Activated B cell treated with CpG ODN at 0.5 μM for 24 hours (primary cell): Measurements from ENCODE around the gene TNFRSF1A. TPM values are rescaled to one million over a fixed set of nuclear protein-coding genes. Genes with fewer than 3 reads are reported as not detected.
"Not testable (repeated sequence)": the region's sequence is repeated elsewhere in the genome, so short reads cannot be mapped to it uniquely, and the experiment has no call there.

Source experiments
- ATAC-seq: fragments of 200-7000 bp; cut with Tn5 transposase; one replicate; pipeline ENCODE4 v1.10.0; 2021; ENCODE audit warnings: low read depth, mild to moderate bottlenecking, moderate library complexity
- CTCF ChIA-PET: fragments of 350-600 bp; sonication (Branson Sonifier 250); formaldehyde crosslinking; loops from one replicate; lab custom pipeline; 2021; ENCODE audit warnings: antibody characterized with exemption; lab: Charles Lee
- POLR2A ChIA-PET: fragments of 350-600 bp; sonication (Branson Sonifier 250); formaldehyde crosslinking; loops from one replicate; lab custom pipeline; 2021; ENCODE audit warnings: antibody characterized with exemption; lab: Charles Lee
- DNase-seq: peaks from one replicate; pipeline ENCODE4 v3.0.0; 2022
- H3K27ac Mint-ChIP-seq: one replicate; pipeline ENCODE4 v1.8.0; 2020; ENCODE audit warnings: mixed read lengths
- H3K27me3 Mint-ChIP-seq: one replicate; pipeline ENCODE4 v1.8.0; 2021; ENCODE audit warnings: mixed read lengths
- H3K36me3 Mint-ChIP-seq: one replicate; pipeline ENCODE4 v1.8.0; 2021; ENCODE audit warnings: low read depth, mixed read lengths
- H3K4me1 Mint-ChIP-seq: one replicate; pipeline ENCODE4 v1.8.0; 2021; ENCODE audit warnings: mixed read lengths
- H3K4me3 Mint-ChIP-seq: one replicate; pipeline ENCODE4 v1.8.0; 2020; ENCODE audit warnings: mild to moderate bottlenecking, mixed read lengths
- H3K9me3 Mint-ChIP-seq: one replicate; pipeline ENCODE4 v1.8.0; 2020; ENCODE audit warnings: mixed read lengths
- intact Hi-C: fragments of 100-400 bp; cut with micrococcal nuclease; formaldehyde crosslinking; loops from one replicate; pipeline ENCODE4 v1.15.1; 2024
- total RNA-seq: library from RNA; stranded (reverse); gene quantifications from 2 replicates; pipeline ENCODE4 v1.2.3, GENCODE V29; 2022
- TF ChIP-seq, protein P1 (sequence below): fragments of 200-600 bp; IDR thresholded peaks from one replicate; pipeline ENCODE4 v1.8.0; 2022; ENCODE audit warnings: antibody characterized with exemption, mild to moderate bottlenecking

TNFRSF1A gene
- total RNA-seq, 1 donor from 2014 or later: not detected

DNA sequence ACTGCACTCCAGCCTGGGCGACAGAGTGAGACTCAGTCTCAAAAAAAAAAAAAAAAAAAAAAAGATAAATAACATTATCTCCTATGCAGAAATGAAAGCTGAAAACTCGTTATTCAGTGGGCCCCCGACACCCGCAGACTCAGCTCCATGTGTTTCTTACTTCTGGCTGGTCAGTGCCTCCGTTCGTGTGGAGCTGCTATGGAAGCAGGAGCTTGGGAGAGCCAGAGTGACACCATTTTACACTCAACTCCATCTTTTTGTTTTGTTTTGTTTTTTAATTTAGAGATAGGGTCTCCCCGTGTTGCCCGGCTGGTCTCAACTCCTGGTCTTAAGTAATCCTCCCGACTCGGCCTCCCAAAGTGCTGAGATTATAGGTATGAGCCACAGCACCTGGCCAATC is 44.7 kb downstream of the TNFRSF1A start:
- TF ChIP-seq, protein P1, sequence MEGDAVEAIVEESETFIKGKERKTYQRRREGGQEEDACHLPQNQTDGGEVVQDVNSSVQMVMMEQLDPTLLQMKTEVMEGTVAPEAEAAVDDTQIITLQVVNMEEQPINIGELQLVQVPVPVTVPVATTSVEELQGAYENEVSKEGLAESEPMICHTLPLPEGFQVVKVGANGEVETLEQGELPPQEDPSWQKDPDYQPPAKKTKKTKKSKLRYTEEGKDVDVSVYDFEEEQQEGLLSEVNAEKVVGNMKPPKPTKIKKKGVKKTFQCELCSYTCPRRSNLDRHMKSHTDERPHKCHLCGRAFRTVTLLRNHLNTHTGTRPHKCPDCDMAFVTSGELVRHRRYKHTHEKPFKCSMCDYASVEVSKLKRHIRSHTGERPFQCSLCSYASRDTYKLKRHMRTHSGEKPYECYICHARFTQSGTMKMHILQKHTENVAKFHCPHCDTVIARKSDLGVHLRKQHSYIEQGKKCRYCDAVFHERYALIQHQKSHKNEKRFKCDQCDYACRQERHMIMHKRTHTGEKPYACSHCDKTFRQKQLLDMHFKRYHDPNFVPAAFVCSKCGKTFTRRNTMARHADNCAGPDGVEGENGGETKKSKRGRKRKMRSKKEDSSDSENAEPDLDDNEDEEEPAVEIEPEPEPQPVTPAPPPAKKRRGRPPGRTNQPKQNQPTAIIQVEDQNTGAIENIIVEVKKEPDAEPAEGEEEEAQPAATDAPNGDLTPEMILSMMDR: no peak
- Mint-ChIP-seq H3K9me3 (no peaks in the 10 kb centered on the region), H3K36me3 (no peaks in the 10 kb centered on the region), H3K4me3 (no peak overlapping the region), H3K27me3 (peaks cover 44% of the 10 kb centered on the region), H3K4me1 (peaks cover 16% of the 10 kb centered on the region), H3K27ac (no peak overlapping the region)
- ATAC-seq (no peak), DNase-seq (no peak)
- intact Hi-C loops: no loop called here
- ChIA-PET CTCF (no interaction called here), POLR2A (no interaction called here)

DNA sequence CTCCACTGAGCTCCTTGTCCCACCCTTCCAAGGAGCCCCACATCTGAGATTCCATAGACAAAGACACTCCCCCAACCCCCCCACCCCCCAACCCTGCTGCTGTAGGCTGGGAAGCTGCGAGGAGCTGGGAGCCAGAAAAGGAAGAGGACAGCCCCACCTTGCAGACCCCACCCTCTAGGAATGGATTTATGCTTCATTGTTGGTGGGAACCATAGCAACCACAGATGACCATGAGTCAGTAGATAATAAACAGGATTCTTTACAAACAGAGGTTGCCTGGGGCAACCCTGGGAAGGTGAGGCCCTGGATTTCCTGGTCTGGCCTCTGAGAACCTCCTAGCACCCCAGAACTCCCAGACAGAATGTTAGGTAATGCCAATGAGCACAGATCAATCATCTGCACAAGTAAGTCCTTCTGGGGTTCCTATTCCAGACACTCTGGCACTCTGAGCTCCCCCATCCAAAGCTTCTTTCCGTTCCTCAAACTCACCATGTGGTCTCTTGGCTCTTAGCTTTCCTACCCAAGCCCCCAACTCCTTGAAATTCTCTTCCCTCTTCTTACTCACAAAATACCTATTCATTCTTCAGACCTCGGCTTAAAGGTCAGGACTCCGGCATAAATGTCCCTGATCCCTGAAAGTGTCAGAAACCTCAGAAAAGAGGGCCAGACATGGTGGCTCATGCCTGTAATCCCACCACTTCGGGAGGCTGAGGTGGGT is 46.6 kb downstream of the TNFRSF1A start:
- Mint-ChIP-seq H3K27ac (no peak overlapping the region), H3K4me3 (no peak overlapping the region), H3K27me3 (peaks cover 41% of the 10 kb centered on the region), H3K4me1 (peaks cover 13% of the 10 kb centered on the region), H3K9me3 (no peaks in the 10 kb centered on the region), H3K36me3 (no peaks in the 10 kb centered on the region)
- ATAC-seq (no peak), DNase-seq (no peak)
- POLR2A ChIA-PET: no interaction called here
- intact Hi-C loops: no loop called here
- CTCF ChIA-PET: interaction anchor here (1.1 kb wide), 1 partner anchor 9 kb away, joined by 5 read pairs; no protein-coding TSS in a partner anchor
- TF ChIP-seq, protein P1: no peak

GRCh38 chr12:6294156-6295093 is 47.5 kb downstream of the TNFRSF1A start:
- H3K4me3 Mint-ChIP-seq: no peak overlapping the region
- DNase-seq (no peak), ATAC-seq (no peak)
- ChIA-PET POLR2A (no interaction called here), CTCF (interaction anchor here (1.1 kb wide), 1 partner anchor 9 kb away, joined by 5 read pairs; no protein-coding TSS in a partner anchor)
- peaks cover 46% of the 10 kb centered on the region for H3K27me3 Mint-ChIP-seq
- H3K36me3 Mint-ChIP-seq: no peaks in the 10 kb centered on the region
- intact Hi-C loops: no loop called here
- no peak overlapping the region for H3K27ac Mint-ChIP-seq
- no peaks in the 10 kb centered on the region for H3K9me3 Mint-ChIP-seq
- TF ChIP-seq, protein P1: no peak
- peaks cover 6% of the 10 kb centered on the region for H3K4me1 Mint-ChIP-seq

DNA sequence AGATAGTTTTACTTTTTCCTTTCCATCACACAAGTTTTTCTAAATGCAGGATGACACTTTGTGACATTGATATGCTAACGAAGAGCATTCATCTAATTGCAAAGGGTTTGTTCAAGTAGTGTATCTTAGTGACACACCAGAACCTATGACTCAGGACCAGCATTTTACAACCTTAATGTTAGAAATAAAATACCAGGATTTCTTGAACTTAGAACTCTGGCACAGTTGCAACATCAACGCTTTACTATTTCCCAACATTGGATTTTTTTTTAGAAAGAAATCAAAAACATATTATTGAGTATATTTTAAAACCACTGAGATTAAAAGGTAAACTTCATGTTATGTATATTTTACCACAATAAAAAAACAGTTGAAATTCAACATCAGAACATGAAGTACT is 49.3 kb downstream of the TNFRSF1A start:
- no peaks in the 10 kb centered on the region for H3K36me3 Mint-ChIP-seq
- TF ChIP-seq, protein P1: no peak
- intact Hi-C loops: no loop called here
- no peaks in the 10 kb centered on the region for H3K9me3 Mint-ChIP-seq
- H3K27me3 Mint-ChIP-seq: peaks cover 39% of the 10 kb centered on the region
- DNase-seq (no peak), ATAC-seq (no peak)
- H3K4me3 Mint-ChIP-seq: no peak overlapping the region
- H3K27ac Mint-ChIP-seq: no peak overlapping the region
- ChIA-PET POLR2A (no interaction called here), CTCF (interaction anchor here (1.2 kb wide), 1 partner anchor 14 kb away, joined by 3 read pairs; no protein-coding TSS in a partner anchor)
- no peaks in the 10 kb centered on the region for H3K4me1 Mint-ChIP-seq

- H3K9me3 Mint-ChIP-seq, intact Hi-C loops, CTCF ChIA-PET, H3K27ac Mint-ChIP-seq, H3K36me3 Mint-ChIP-seq, DNase-seq, H3K4me3 Mint-ChIP-seq, POLR2A ChIA-PET, H3K4me1 Mint-ChIP-seq, ATAC-seq: not testable (repeated sequence)
- peaks cover 26% of the 10 kb centered on the region for H3K27me3 Mint-ChIP-seq
These were observed 52.0 kb downstream of the TNFRSF1A start for GRCh38 chr12:6289906-6290305.

GRCh38 chr12:6289081-6289480 is 52.8 kb downstream of the TNFRSF1A start:
- POLR2A ChIA-PET, H3K4me3 Mint-ChIP-seq, H3K27ac Mint-ChIP-seq, intact Hi-C loops, H3K9me3 Mint-ChIP-seq, ATAC-seq, H3K4me1 Mint-ChIP-seq, H3K36me3 Mint-ChIP-seq, DNase-seq: not testable (repeated sequence)
- peaks cover 26% of the 10 kb centered on the region for H3K27me3 Mint-ChIP-seq
- CTCF ChIA-PET: interaction anchor here (2.1 kb wide), 1 partner anchor 10 kb away, joined by 7 read pairs; no protein-coding TSS in a partner anchor
